ENCODE measurements around the gene CRABP1. TPM values are rescaled to one million over a fixed set of nuclear protein-coding genes. Genes with fewer than 3 reads are reported as not detected.

The CRABP1 gene
- polyA plus RNA-seq, 2 of the 4 experiments (the other 2 are of a cell fraction) = 0.57 to 1.1 TPM

GRCh38 chr15:78361771-78362506, 21.8 kb downstream of the CRABP1 start:
- no peak for DNase-seq (ENCODE audit: low read depth in 1 of 2, low spot score in 1 of 2)
- no peak overlapping the region for H3K27ac ChIP-seq
- H3K9me3 ChIP-seq = no peaks in the 10 kb centered on the region
- no peak overlapping the region for H3K4me3 ChIP-seq
- ChIA-PET POLR2A (no interaction called here), CTCF (interaction anchor here (0.7 to 2.0 kb wide), 3 partner anchors 12 to 54 kb away, joined by 3 to 5 read pairs (median 4); no protein-coding TSS in a partner anchor)
- H3K4me2 ChIP-seq = no peak overlapping the region
- TF ChIP-seq HOXB13 (CRISPR knock-in tag; IDR thresholded peaks at IDR 0.05; ENCODE audit: low read depth) (no peak), E2F6 (IDR thresholded peaks at IDR 0.05; ENCODE audit: borderline replicate concordance, low read depth) (no peak), ZSCAN20 (CRISPR knock-in tag; IDR thresholded peaks at IDR 0.05) (no peak), RARB (CRISPR knock-in tag; IDR thresholded peaks at IDR 0.05) (no peak), FOXS1 (CRISPR knock-in tag; IDR thresholded peaks at IDR 0.05) (no peak), MAZ (IDR thresholded peaks at IDR 0.05; ENCODE audit: borderline replicate concordance, low read depth, low read length) (no peak), CEBPB (IDR thresholded peaks at IDR 0.05) (no peak), HES2 (IDR thresholded peaks at IDR 0.05) (no peak), POLR2A (IDR thresholded peaks at IDR 0.05; ENCODE audit: low read length) (no peak), ATOH8 (CRISPR knock-in tag; IDR thresholded peaks at IDR 0.05; ENCODE audit: low read depth) (no peak), ELK1 (IDR thresholded peaks at IDR 0.05; ENCODE audit: low read depth, low read length) (no peak), NFE2L2 (conservative IDR thresholded peaks at IDR 0.05; ENCODE audit: low read length) (no peak), KDM5A (IDR thresholded peaks at IDR 0.05) (no peak), HOXA7 (CRISPR knock-in tag; IDR thresholded peaks at IDR 0.05) (no peak), MYC (IDR thresholded peaks at IDR 0.05; ENCODE audit: borderline replicate concordance, low read length) (no peak), JUNB (IDR thresholded peaks at IDR 0.05) (no peak), CTCF (IDR thresholded peaks at IDR 0.05) (no peak)
- FAIRE-seq = no peak
- whole genome bisulfite sequencing (ENCODE audit: missing lambda C conversion rate) = 68% methylated on average over 6 of the region's 6 CpGs
- H3K4me1 ChIP-seq = no peaks in the 10 kb centered on the region
- no peak for ATAC-seq

- DNase-seq (ENCODE audit: low read depth in 1 of 2, low spot score in 1 of 2) (no peak), FAIRE-seq (no peak), ATAC-seq (peak in 1 of 2 experiments; percentile 23; a peak in 2 of 6 replicates)
- TF ChIP-seq HMGXB4 (CRISPR knock-in tag; IDR thresholded peaks at IDR 0.05; ENCODE audit: borderline replicate concordance) = no peak
- no peak for TF ChIP-seq RAD21 (conservative IDR thresholded peaks at IDR 0.05 in 1 of 2, IDR thresholded peaks at IDR 0.05 in 1 of 2)
- TF ChIP-seq HES2 (IDR thresholded peaks at IDR 0.05) = no peak
- TF ChIP-seq SMC3 (IDR thresholded peaks at IDR 0.05) = no peak
- TF ChIP-seq ESRRA (IDR thresholded peaks at IDR 0.05; ENCODE audit: borderline replicate concordance, low read length) = no peak
- TF ChIP-seq POLR2AphosphoS2 (conservative IDR thresholded peaks at IDR 0.05; ENCODE audit: low read length) = no peak
- no peak for TF ChIP-seq RNF2 (IDR thresholded peaks at IDR 0.05; ENCODE audit: borderline replicate concordance, low read depth)
- no peak for TF ChIP-seq MAFK (IDR thresholded peaks at IDR 0.05; ENCODE audit: partially characterized antibody)
- TF ChIP-seq SREBF2 (IDR thresholded peaks at IDR 0.05) = no peak
- no peak for TF ChIP-seq TP53 (CRISPR knock-in tag; IDR thresholded peaks at IDR 0.05)
- no peak for TF ChIP-seq ZNF302 (CRISPR knock-in tag; IDR thresholded peaks at IDR 0.05)
- Histone ChIP-seq H3K9me3 (no peaks in the 10 kb centered on the region), H3K27ac (no peak overlapping the region), H3K4me2 (no peak overlapping the region), H3K4me3 (no peak overlapping the region), H3K4me1 (no peaks in the 10 kb centered on the region)
- ChIA-PET CTCF (interaction anchor here (0.7 to 1.9 kb wide), 4 partner anchors 25 to 60 kb away, joined by 3 to 6 read pairs (median 4); no protein-coding TSS in a partner anchor), POLR2A (no interaction called here)
- WGBS (ENCODE audit: missing lambda C conversion rate) = 38% methylated on average over 8 of the region's 8 CpGs
These were observed 22.7 kb downstream of the CRABP1 start for GRCh38 chr15:78362716-78363380.
